ENCODE results near the gene TAF13.
"Not testable (repeated sequence)": the region's sequence is repeated elsewhere in the genome, so short reads cannot be mapped to it uniquely, and the experiment has no call there.

The TAF13 gene

GRCh38 chr1:109045595-109045994, 30.2 kb downstream of the TAF13 start:
- no peak for DNase-seq

- peak; percentile 95 for DNase-seq
Measured at GRCh38 chr1:109041621-109042468, 34.0 kb downstream of the TAF13 start, which contains the start of gene WDR47. TSS of gene WDR47 (minus strand) at chr1:109042102. CDS start at chr1:109023512, 18,590 bp downstream.

- DNase-seq, result peak; percentile 48
Measured at GRCh38 chr1:109040989-109041620, 34.7 kb downstream of the TAF13 start.

GRCh38 chr1:109040627-109040988, 35.2 kb downstream of the TAF13 start:
- no peak for DNase-seq

- DNase-seq, result no peak
Measured at GRCh38 chr1:109034382-109034781, 41.4 kb downstream of the TAF13 start.

GRCh38 chr1:109029493-109029892, 46.3 kb downstream of the TAF13 start:
- not testable (repeated sequence) for DNase-seq

GRCh38 chr1:109027841-109028240, 48.0 kb downstream of the TAF13 start:
- no peak for DNase-seq

GRCh38 chr1:109025694-109026093, 50.1 kb downstream of the TAF13 start:
- no peak for DNase-seq

GRCh38 chr1:109024646-109025045, 51.2 kb downstream of the TAF13 start:
- no peak for DNase-seq

GRCh38 chr1:109020693-109021257, 55.0 kb downstream of the TAF13 start:
- no peak for DNase-seq

- not testable (repeated sequence) for DNase-seq
Measured at GRCh38 chr1:109017719-109018118, 58.1 kb downstream of the TAF13 start.

GRCh38 chr1:109017134-109017533, 58.7 kb downstream of the TAF13 start:
- no peak for DNase-seq
